Uterus (tissue), 2 donors: Measurements from ENCODE around the gene PHACTR2.

Experiments
- POLR2A ChIP-seq, 2 donors: fragments of 450-650 bp; IDR thresholded peaks; one replicate each; pipeline ENCODE4 v1.6.1; 2016; ENCODE audit warnings: antibody characterized with exemption in 2 of 2, mild to moderate bottlenecking in 1 of 2, moderate library complexity in 1 of 2
- TF ChIP-seq, protein P1 (sequence below), 4 experiments: fragments of 200-600 bp in 2 of 4; fragments of 450-650 bp in 2 of 4; sonication (generic) in 2 of 4; IDR thresholded peaks; one replicate each; pipeline ENCODE4 v1.5.1; 2016 to 2019; ENCODE audit warnings: antibody characterized with exemption in 4 of 4, mild to moderate bottlenecking in 2 of 4, moderate library complexity in 1 of 4

DNA sequence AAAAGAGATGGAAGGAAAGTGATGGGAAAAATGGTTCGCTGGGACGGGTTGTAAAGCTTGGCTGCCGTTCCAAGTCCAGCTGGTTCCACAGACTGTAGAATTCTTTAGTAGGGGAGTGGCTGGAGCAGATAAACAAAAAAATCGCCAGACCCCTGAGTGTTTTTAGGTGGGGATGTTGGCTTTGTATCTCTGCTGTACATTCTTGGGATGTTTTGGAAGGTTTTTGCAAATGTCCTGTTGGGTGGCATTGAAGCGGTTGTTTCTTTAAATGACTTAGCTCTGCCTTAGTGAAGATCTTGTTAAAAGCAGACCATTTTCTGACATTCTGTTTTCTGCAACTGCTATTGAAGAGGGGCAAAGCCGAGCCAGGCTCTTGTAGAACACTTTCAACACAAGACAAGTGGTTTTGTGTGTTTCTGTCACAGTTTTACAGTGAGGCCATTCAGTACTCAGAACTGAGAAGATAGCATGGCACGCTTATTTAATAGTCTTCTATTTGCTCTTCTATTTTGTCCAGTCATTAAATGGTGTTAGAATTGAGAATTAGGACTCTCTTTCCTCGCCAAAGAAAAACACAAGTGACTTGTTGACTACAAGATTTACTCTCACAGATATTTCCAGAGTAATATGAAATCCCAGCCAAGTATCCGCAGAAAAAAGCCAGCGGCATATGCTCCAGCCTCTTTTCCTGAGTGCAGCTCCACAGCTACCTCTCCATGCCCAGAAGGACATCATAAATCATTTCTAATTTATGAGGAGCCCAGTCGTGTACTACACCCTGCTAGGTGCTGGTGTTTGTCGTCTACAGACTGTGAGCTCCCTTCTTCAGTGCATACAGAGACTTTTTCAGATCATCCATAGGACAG, 65.8 kb downstream of the PHACTR2 start:
- TF ChIP-seq, protein P1, sequence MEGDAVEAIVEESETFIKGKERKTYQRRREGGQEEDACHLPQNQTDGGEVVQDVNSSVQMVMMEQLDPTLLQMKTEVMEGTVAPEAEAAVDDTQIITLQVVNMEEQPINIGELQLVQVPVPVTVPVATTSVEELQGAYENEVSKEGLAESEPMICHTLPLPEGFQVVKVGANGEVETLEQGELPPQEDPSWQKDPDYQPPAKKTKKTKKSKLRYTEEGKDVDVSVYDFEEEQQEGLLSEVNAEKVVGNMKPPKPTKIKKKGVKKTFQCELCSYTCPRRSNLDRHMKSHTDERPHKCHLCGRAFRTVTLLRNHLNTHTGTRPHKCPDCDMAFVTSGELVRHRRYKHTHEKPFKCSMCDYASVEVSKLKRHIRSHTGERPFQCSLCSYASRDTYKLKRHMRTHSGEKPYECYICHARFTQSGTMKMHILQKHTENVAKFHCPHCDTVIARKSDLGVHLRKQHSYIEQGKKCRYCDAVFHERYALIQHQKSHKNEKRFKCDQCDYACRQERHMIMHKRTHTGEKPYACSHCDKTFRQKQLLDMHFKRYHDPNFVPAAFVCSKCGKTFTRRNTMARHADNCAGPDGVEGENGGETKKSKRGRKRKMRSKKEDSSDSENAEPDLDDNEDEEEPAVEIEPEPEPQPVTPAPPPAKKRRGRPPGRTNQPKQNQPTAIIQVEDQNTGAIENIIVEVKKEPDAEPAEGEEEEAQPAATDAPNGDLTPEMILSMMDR (IDR thresholded peaks at IDR 0.05) = no peak
- TF ChIP-seq POLR2A (IDR thresholded peaks at IDR 0.05) = no peak
